ENCODE results near the gene LIPI. TPM values are rescaled to one million over a fixed set of nuclear protein-coding genes. Genes with fewer than 3 reads are reported as not detected.

LIPI gene
- total and polyA plus RNA-seq, 3 donors from 2014 or later = 0.28 to 0.74 TPM; not detected in 1

GRCh38 chr21:14078746-14079375, 131.9 kb downstream of the LIPI start:
- 75 to 76% methylated on average over 34 to 40 of the region's 40 CpGs for WGBS, 2 donors
- Histone ChIP-seq H3K27me3 (no peaks in the 10 kb centered on the region), H3K4me1 (no peaks in the 10 kb centered on the region), H3K9me3 (no peaks in the 10 kb centered on the region), H3K27ac (no peak overlapping the region), H3K4me3 (peak overlapping the region; percentile 21 to 29), H3K36me3 (ENCODE audit: low read depth, missing control alignments) (no peaks in the 10 kb centered on the region)
- DNase-seq = no peak
- intact Hi-C loops (cut with DNase I; ENCODE audit: low total_unique reads) = no loop called here
- no peak for TF ChIP-seq POLR2A (IDR thresholded peaks at IDR 0.05)
- TF ChIP-seq CTCF (IDR thresholded peaks at IDR 0.05) = no peak

DNA sequence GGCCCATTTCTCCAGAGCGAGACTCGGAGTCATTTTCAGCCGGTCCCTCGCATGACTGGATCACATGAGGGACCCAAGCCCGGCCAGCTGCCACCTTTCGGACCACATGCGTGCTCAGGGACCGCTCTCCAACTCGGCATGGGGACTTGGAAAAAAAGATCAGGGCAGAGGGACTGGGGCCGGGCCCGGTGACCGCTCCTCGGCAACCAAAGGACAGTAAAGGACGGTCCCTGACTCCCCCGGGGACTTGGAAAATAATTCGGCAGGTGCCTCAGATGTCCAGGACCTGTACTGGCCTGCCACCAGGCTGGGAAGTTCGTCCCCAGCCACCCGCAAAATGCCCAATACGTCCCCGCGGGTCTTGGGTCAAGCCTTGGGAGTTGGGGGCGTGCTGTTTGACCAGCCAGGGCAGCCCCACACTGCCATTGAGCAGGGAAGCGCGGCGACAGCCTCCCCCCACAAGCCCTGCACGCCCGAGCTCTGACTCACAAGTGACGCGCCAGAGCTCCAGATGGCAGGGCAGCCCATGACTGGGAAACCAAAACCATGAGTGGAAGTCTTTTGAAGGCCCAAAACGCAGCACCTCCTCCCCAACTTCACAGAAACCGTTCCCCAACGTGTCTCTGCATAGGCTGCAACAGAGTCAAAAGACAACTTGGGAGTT, 134.5 kb downstream of the LIPI start:
- Histone ChIP-seq H3K27me3 (no peaks in the 10 kb centered on the region), H3K36me3 (ENCODE audit: low read depth, missing control alignments) (no peaks in the 10 kb centered on the region), H3K9me3 (no peaks in the 10 kb centered on the region), H3K4me3 (no peak overlapping the region), H3K4me1 (no peaks in the 10 kb centered on the region), H3K27ac (no peak overlapping the region)
- intact Hi-C loops (cut with DNase I; ENCODE audit: low total_unique reads) = no loop called here
- TF ChIP-seq POLR2A (IDR thresholded peaks at IDR 0.05) (no peak), CTCF (IDR thresholded peaks at IDR 0.05) (no peak)
- no peak for DNase-seq
- WGBS, 2 donors = 87 to 88% methylated on average over 31 to 32 of the region's 32 CpGs

- TF ChIP-seq CTCF (IDR thresholded peaks at IDR 0.05) (no peak), POLR2A (IDR thresholded peaks at IDR 0.05) (no peak)
- Histone ChIP-seq H3K27me3 (no peaks in the 10 kb centered on the region), H3K9me3 (no peaks in the 10 kb centered on the region), H3K4me1 (no peaks in the 10 kb centered on the region), H3K27ac (no peak overlapping the region), H3K4me3 (no peak overlapping the region), H3K36me3 (ENCODE audit: low read depth, missing control alignments) (no peaks in the 10 kb centered on the region)
- no peak for DNase-seq
- WGBS, 2 donors = 88 to 97% methylated on average over 21 to 30 of the region's 32 CpGs
- intact Hi-C loops (cut with DNase I; ENCODE audit: low total_unique reads) = no loop called here
Observed at GRCh38 chr21:14075346-14076142, 135.2 kb downstream of the LIPI start.

DNA sequence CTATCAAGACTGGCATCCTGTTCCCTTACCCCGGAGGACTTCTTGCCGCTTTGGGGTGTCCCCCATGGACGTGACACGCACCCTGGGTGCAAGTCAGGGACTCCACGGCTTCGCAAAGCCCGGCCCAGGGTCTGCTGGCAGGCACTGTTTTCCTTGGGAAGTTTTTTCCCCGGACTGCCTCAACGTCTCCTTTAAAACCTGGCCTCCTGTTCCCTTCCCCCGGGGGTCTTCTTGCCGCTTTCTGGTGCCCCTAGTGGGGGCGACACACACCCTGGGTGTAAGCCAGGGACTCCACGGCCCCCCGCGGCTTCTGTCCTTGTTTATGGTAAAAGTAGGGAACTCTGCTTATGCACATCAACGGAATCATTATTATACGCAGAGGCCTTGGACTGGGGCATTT, 136.6 kb downstream of the LIPI start:
- 73 to 93% methylated on average over 17 of the region's 17 CpGs for WGBS, 2 donors

More for the DNA sequence above, 136.6 kb downstream of the LIPI start:
- DNase-seq = no peak
- Histone ChIP-seq H3K9me3 (no peaks in the 10 kb centered on the region), H3K4me1 (no peaks in the 10 kb centered on the region), H3K36me3 (ENCODE audit: low read depth, missing control alignments) (no peaks in the 10 kb centered on the region), H3K4me3 (no peak overlapping the region), H3K27ac (no peak overlapping the region), H3K27me3 (no peaks in the 10 kb centered on the region)
- TF ChIP-seq CTCF (IDR thresholded peaks at IDR 0.05) (no peak), POLR2A (IDR thresholded peaks at IDR 0.05) (no peak)
- intact Hi-C loops (cut with DNase I; ENCODE audit: low total_unique reads) = no loop called here

All from testis (tissue), 3 donors.